ENCODE measurements around the gene NPHP4. TPM values are rescaled to one million over a fixed set of nuclear protein-coding genes. Genes with fewer than 3 reads are reported as not detected.

Gene NPHP4
- total RNA-seq = 2.4 and 2.9 TPM in 2 replicates

DNA sequence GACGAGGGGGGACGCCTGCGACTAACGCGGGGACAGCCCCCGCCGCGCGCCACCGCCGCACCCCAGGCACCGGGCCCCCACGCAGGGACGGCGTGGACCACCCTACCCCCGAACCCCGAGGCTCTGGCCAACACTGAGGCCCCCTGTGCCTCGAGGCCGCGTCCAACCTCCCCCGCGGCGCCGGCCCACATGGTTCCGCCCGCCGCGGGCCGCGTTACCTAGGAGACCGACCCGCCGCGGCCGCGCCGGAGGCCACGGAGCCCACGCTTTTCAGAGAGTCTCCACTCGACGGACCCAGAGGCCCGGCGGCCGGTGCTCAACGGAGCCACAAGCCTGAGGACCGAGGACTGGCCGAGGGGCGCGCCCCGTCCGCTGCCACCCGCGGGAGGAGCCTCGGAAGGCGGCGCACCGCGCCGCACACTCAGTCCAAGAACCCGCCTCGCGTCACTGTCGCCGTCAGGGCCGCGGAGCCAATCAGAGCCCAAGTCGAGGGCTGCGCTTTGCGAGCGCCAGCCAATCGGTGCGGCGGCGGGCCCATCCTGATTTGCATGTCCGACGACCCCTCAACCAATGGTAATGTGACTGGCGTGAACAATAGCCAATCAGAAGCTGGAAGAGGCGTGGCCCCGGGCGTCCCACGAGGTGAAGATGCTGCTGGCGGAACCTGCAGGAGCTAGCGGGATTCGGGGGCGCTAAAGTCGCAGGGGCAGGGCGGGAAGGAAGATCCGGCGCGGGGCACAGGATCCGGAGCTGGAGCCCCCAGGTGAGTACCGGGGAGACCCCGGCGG, at the start of gene NPHP4:
Gene NPHP4 (minus strand): TSS at position 400 of the 788 bp plus-strand sequence. CDS start 6,136 bp downstream, outside the sequence.
- DNase-seq (ENCODE audit: low read depth in 2 of 2) = peak; percentile 98 to 100

DNA sequence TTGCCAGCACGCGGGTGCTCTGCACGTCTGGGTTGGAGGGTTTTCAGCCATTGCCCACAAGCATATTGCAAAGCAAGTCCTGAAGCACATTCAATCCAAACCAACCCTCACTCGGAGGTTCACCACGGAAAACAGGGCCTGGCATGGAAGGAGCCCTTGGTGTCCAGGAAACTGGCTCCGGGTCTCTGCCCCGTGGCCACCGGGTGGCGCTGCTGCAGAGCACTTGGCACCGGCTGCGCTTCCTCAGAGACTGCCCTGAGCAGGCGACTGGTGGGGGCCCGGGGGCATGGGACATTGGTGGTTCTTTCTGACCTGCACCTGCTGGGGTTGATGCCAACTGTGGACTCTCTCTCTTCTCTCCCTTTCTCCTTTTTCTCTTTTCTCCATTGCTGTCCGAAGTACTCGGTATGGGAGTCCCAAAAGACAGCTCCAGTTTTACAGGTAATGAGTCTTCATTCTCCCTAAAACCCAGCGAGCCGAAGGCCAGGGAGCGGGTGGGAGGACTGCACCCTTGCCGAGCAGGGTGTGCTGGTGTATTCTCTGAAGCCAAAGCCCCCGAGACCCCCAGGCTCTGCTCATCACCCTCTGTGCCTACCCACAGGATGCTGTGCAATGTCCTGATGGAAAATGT, 49.3 kb upstream of the NPHP4 start:
- peak in 1 of 2 donors; percentile 47 for DNase-seq (ENCODE audit: low read depth in 2 of 2)

DNA sequence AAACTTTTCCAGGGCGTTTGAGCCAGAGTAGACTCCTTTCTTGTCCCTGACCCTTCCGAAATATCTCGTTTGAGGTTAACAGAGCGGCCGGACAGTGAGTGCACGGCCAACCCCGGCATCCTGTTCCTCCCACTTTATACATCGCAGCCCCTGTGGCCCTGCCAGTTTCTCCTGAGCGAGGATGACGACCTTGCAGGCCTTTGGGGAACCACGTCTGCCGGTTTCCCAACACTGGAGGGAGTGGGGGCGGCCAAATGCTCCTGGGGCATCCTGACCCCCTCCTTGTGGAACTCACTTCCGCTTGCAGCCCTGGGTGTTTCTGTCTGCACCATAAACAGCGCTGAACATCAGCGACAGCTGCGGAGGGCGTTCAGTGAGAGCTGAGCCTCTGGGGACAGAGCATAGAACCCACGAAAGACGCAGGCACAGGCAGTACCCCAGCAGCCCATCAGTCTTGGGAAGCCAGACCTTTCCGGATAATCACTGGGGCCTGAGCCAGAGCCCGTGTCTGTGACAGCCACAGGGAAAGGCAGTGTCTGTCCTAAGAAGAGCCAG, 48.7 kb upstream of the NPHP4 start:
- DNase-seq (ENCODE audit: low read depth in 2 of 2) = no peak

DNA sequence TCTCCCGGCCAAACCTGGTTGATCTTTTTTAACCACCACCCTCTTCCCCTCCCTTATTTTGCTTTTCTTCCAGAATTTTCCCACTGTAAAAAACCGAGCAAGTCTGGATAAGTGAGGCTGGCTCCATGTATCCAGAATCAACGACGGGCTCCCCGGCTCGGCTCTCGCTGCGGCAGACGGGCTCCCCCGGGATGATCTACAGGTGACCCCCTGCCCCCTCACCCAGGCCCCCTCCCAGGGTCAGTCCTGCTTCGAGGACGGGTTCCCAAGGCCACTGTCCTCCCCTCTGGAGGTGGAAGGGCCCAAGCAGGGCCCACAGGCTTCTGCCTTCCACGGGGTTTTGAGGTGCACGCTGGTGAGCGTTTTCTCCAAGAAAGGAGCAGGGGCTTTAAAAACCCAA, 48.2 kb upstream of the NPHP4 start:
- DNase-seq (ENCODE audit: low read depth in 2 of 2) = no peak

DNA sequence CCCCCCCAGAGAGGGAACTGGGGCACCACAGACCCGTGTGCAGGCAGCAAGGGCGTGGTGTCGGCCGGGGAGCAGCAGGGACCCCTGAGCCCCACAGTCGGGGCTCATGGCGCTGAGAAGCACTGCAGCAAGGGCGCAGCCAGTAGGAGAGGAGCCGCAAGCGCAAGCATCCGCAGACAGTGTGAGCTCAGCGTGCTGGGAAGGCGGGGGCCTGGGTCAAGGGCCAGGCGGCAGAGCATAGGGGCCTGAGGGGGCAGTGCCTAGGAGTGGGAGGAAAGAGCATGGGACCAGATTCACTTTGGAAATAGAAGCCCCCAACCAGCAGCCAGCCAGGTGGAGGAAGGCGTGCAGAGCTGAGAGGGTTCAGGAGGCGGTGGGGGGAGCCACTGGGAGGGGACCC, 46.8 kb upstream of the NPHP4 start:
- no peak for DNase-seq (ENCODE audit: low read depth in 2 of 2)

DNA sequence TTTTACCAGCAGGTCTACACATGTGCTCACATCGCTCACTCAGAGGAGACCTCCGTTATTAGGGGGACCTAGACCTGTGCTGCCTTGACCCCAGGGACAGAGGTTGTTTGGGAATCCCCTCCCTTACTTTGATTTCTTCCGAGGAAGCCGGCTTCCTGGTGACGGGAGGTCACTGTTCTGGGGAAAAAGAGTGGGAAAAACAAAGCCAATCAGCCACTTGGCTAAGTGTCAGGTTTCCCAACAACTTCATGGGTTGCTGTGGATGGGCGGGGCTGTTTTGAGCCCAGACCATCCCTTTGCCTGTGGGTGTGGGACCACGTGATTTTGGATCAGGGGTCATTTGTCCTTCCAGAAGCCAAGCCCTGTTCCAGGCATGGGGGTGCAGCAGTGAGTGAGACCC, 46.4 kb upstream of the NPHP4 start:
- no peak for DNase-seq (ENCODE audit: low read depth in 2 of 2)

DNA sequence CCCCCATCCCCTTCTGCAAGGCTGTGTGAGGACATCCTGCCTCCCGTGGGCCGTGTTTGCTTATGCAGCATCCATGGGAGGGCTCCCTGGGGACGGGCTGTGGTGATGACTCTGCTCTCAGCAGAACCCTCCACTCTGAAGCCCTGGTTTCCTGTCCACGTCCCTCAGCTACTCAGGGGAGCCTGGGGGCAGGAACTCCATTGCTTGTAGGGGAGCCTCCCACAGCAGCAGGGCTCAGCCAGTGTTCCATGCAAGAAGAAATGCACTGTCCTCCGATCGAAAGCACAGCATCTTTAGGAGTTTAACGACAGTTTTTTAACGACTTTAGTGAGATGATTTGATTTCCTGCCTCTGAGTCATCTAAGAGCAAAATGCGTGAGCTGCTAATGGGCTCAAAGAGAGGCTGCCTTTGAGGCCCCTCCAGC, 45.1 kb upstream of the NPHP4 start:
- DNase-seq (ENCODE audit: low read depth in 2 of 2) = peak in 1 of 2 donors; percentile 5

DNA sequence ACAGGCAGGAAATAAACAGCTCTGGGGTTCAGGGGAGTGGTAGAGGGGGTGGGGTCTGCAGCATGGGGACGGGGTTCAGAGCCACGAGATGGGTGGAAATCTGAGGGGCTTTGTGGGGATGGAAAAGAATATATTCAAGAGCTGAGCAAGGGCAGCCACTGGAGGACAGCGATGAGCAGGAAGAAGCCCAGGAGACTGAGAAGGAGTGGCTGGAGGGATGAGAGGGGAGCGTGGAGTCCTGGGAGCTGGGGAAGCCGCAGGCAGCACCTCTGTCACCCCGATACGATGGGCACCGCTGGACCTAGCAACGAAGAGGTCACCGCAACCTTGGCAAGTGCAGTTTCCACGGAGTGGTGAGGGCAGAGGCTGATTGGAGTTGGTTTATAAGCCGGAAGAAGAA, 43.5 kb upstream of the NPHP4 start:
- no peak for DNase-seq (ENCODE audit: low read depth in 2 of 2)

DNA sequence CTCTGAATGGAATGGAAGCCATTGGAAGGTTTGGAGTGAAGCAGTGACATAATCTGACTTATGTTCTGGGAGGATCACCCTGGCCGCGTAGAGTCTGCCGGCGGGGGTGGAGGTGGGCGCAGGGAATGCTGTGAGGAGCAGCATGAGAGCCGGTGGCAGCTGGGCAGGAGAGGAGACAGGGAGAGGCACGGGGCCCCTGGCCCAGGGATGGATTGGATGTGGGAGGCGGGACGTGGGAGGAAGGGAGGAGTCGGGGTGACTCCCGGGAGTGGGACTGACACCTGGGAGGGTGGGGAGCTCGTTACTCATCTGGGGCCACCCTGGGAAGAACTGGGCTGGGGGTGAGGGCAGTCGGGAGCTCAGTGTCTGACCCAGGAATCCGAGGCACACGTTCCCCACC, 43.1 kb upstream of the NPHP4 start:
- DNase-seq (ENCODE audit: low read depth in 2 of 2) = no peak

DNA sequence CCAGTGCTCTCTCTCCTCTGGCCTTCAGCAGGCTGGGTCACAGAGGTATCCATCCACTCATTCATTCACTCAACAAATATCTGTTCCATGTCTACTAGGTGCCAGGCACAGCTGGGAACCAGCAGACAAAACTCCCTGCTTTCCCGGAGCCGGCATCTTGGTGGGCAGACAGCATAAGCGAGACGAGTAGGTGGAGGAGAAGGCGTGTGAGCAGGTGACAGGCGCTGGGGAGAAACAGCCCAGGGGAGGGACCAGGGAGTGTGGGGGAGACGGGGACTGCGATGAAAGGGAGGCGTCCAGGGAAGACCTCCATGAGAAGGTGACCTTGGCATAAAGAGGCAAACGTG, 42.5 kb upstream of the NPHP4 start:
- no peak for DNase-seq (ENCODE audit: low read depth in 2 of 2)

DNA sequence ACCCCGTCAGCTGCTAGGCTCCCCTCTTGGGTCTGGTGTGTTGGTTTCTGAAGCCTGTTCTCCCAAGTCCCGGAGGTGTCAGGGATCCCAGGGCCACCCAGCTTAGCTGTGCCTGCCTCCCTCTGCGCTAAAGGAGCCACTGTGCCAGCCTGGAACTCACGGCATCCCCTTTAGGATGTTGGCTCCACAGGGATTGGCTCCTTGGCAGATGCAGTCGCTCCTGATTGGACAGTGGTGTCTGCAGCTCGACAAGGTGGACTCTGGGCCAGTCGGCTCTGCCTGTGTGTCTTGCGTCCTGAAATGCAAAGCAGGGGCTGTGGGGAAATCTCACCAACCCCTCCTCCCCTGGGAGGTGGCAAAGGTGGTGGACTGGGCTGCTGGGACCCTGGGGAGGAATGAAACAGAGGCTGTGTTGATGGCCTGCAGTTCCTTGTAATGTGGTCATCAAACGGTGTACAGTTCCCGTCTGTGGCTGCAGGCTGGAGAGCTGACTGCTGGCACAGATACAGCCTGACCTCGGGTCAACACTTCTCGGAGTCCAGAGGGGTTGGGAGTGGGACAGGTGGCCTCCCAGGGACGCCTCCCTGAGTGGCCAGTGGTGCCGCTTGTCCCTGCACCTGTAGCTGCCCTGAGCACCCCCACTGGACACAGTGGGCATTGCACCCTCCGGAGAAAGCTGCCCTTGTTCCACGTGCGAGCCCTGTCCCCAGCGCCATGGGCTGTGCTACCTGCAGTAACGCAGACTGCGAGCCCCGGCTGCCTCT, 41.9 kb upstream of the NPHP4 start:
- peak; percentile 17 to 46 for DNase-seq (ENCODE audit: low read depth in 2 of 2)

DNA sequence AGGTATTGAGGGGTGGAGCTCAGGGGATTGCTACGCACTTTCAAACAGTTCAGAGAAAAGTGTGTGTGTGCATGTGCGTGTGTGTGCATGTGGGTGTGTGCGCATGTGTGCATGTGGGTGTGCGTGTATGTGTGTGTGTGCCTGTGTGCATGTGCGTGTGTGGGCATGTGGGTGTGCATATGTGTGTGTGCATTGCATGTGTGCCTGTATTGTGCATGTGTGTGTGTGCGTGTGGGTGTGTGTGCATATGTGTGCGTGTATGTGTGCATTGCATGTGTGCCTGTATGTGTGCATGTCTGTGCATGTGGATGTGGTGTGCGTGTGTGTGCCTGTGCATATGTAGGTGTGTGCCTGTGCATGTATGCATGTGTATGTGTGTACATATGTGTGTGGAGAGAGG, 40.9 kb upstream of the NPHP4 start:
- no peak for DNase-seq (ENCODE audit: low read depth in 2 of 2)

DNA sequence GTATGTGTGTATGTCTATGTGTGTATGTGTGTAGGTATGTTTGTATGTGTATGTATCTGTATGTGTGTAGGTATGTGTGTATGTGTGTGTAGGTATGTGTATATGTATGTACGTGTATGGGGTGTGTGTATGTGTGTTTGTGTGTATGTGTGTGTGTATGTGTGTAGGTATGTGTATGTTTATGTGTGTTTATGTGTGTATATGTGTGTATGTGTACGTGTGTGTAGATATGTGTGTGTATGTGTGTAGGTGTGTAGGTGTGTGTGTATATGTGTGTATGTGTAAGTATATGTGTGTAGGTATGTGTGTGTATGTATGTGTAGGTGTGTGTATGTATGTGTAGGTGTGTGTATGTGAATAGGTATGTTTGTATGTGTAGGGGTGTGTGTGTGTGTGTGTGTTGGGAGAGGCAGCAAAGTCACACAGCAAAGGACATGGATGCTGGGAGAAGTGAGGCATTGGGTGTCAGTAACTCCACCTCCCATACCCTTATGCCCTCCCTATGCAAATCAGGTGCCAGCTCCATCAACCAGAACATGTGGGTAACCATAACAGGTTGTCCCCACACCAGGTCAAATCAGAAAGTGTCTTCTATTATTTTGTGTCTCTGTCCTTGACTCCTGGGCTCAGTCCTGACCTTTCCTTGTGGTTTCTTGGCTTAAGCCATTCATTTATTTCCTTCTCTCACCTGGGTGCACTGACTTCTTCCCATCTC, 38.5 kb upstream of the NPHP4 start:
- no peak for DNase-seq (ENCODE audit: low read depth in 2 of 2)

DNA sequence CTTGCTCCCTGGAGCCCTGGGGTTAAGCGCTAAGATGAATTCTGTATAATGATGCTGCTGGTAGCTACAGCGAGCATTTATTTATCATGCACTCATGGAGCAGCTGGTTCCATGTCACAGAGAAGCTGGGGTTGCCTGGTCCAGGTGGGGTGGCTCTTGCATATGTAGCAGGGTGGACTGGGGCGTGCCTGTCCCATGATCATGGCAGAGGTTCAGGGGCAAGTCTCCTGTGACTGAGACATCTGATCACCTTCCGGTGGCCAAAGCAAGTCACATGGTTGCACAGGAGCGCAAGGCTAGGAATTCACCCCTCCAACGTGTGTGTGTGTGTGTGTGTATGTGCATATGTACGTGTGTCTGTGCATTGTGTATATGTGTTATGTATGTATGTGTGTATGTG, 37.9 kb upstream of the NPHP4 start:
- no peak for DNase-seq (ENCODE audit: low read depth in 2 of 2)

DNA sequence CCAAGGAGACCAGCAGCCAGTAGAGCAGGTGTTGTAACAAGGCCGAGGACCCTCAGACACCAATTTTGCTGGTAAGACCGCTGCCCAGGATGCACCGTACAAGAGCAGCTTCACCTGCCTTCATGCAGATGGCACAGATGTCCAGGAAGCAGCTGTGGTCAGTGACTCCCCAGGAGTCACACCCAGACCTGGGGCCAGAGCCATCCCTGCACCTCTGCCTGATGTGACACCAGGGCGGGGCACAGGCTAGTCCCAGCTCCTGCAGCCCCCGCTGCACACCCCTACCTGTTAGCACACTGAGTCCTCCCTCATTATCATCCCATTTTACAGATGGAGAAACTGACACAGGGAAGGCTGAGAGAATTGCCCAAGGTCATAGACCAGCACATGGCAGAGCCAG, 37.1 kb upstream of the NPHP4 start:
- no peak for DNase-seq (ENCODE audit: low read depth in 2 of 2)

DNA sequence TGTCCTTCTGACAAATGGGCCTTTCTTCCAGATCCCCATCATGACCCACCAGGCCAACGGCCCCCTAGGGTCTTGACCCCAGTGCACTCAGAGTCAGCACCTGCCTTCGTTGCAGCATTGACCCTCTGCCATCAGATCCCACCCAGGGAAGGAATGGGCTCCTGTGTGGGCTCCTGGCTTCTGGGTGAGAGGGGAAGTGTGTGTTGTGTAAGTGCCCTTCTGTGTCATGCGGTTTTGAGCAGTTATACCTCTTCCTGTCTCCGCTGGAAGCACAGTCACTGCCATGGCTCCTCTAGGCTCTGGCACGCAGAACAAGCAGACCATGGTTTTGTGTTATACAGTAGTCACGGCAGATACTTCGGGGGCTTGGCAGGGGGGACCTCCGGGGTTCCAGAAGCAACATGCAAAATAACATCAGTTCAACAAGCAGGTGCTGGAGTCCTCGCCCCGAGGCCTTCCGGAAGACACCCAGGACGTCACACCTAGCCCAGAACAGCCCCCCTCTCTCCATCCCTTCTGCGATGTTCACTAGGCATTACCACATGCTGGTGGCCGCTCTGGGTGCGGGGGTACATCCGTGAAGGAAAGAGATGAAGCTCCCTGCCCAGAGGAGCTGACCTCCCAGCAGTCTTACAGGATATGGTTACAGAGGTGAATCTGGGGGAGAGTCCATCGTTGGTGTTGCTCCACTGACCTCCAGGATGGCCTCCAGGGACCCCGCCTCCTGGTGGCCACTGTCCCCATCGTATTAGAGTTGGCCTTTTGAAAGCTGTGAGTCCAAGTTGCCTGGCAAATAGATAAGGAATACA, 36.0 kb upstream of the NPHP4 start:
- no peak for DNase-seq (ENCODE audit: low read depth in 2 of 2)

DNA sequence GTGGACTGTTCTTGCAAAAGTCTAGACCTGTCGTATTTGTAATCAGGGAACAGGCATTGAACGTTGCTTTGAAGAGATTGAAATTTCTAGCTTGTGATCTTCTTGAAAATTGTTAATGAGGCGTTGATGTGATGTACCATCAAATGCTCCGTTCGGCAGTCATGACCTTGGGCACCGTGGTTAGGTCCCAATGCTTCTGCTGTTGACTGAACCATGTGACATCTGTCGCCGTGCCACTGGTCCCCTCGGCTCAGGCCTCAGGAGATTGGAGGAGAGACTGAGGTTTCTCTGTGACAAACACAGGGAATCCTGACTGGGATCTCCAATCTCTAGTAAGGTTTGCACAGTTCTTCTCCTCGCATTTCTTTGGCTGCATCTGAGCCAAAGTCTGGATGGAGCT, 35.4 kb upstream of the NPHP4 start:
- no peak for DNase-seq (ENCODE audit: low read depth in 2 of 2)

DNA sequence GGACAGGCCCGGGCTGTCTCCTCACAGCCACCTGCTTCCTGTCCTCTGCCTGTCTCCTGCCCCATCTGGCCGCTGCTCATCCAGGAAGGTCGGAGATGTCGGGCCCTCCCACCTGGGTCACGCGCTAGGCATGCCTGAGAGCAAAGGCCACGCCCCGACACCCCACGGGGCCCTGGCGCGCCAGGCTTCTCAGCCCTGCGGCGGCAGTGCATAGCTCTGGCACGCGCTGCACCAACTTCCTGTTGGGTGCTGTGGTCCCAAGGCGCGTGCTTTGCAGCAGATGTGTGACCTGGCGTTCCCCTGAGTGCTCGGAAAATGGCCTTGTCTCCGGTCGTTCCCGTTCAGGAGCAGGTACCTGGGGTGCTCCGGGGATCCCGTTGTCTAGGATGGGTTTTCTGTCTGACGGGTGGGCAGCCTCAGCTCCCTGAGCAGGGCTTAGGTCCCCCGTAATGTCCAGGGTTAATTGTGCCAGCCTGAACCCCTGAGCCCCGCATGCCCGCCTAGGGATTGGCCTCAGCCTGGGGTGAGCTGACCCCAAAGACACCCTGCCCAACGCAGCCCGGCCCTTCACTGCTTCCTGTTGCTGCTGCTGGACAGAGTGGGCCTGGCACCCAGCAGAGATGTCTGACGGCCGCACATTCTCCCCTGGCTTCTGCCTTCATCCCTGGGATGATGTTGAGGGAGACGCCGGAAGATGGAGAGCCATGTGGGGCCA, 34.0 kb upstream of the NPHP4 start:
- DNase-seq (ENCODE audit: low read depth in 2 of 2) = peak in 1 of 2 donors; percentile 14

DNA sequence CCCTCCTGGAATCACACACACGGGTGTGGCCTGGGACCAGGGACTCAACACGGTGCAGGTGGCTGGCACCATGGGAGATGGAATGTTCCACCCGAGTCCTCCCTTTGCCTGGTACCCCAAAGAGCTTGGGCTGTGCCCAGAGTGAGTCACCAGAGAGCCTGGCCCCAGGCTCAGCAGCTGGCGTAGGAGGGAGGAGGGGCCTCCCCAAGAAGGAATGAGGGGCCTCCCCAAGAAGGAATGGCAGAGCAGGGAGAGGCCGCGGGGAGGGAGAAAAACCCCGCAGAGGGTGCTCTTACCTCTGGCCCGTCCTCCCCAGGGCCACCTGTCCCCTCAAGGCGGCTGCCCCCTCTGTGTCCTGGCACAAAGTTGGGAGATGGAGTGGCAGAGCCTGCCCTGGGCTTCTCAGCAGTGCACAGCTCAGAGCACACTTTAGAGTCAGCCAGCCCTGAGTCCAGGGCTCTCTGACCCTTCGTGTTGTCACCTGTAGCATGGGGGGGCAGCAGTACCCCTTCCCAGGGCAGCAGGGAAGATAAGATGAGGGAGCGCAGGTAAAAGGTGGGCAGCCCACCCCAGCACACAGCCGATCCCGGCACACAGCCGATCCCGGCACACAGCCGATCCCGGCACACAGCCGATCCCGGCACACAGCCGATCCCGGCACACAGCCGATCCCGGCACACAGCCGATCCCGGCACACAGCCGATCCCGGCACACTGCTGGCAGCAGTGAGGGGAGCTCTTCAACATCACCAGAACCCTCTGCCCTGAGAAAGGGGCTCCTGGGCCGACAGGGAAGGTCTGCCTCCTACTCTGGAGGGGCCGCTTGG, 33.3 kb upstream of the NPHP4 start:
- no peak for DNase-seq (ENCODE audit: low read depth in 2 of 2)

Measured in dermis microvascular lymphatic vessel endothelial cell (primary cell).